ENCODE results near the gene TXNL4B. TPM values are rescaled to one million over a fixed set of nuclear protein-coding genes. Genes with fewer than 3 reads are reported as not detected.

The TXNL4B gene
- total RNA-seq, 1 experiment from 2014 or later = 17.4 TPM

GRCh38 chr16:72132726-72133125, 39.3 kb upstream of the TXNL4B start:
- H3K27ac Mint-ChIP-seq (ENCODE audit: low read depth, unreplicated experiment) = no peak overlapping the region
- no peak for DNase-seq (ENCODE audit: unreplicated experiment)
- ChIA-PET CTCF (interaction anchor here (0.5 to 0.7 kb wide), 2 partner anchors 41 to 330 kb away, joined by 3 read pairs; no protein-coding TSS in a partner anchor), POLR2A (no interaction called here)
- no peak overlapping the region for H3K4me3 Mint-ChIP-seq (ENCODE audit: unreplicated experiment)
- H3K36me3 Mint-ChIP-seq (ENCODE audit: insufficient read depth, unreplicated experiment) = no peaks in the 10 kb centered on the region
- H3K9me3 Mint-ChIP-seq (ENCODE audit: unreplicated experiment) = no peaks in the 10 kb centered on the region
- H3K27me3 Mint-ChIP-seq (ENCODE audit: insufficient read depth, unreplicated experiment) = no peaks in the 10 kb centered on the region
- no peak for TF ChIP-seq CTCF (IDR thresholded peaks at IDR 0.05; ENCODE audit: unreplicated experiment)
- no TSS peak for BruUV-seq (replicated peaks)
- H3K4me1 Mint-ChIP-seq (ENCODE audit: insufficient read depth, unreplicated experiment) = peaks cover 6% of the 10 kb centered on the region
- intact Hi-C loops (cut with micrococcal nuclease) = no loop called here

GRCh38 chr16:72131036-72131435, 37.6 kb upstream of the TXNL4B start:
- Mint-ChIP-seq H3K36me3 (ENCODE audit: insufficient read depth, unreplicated experiment) (no peaks in the 10 kb centered on the region), H3K4me3 (ENCODE audit: unreplicated experiment) (no peak overlapping the region), H3K9me3 (ENCODE audit: unreplicated experiment) (no peaks in the 10 kb centered on the region), H3K4me1 (ENCODE audit: insufficient read depth, unreplicated experiment) (peaks cover 6% of the 10 kb centered on the region), H3K27ac (ENCODE audit: low read depth, unreplicated experiment) (no peak overlapping the region), H3K27me3 (ENCODE audit: insufficient read depth, unreplicated experiment) (no peaks in the 10 kb centered on the region)
- ChIA-PET CTCF (interaction anchor here (1.5 to 2.6 kb wide), 2 partner anchors 10 to 12 kb away, joined by 5 to 8 read pairs; no protein-coding TSS in a partner anchor), POLR2A (no interaction called here)
- DNase-seq (ENCODE audit: unreplicated experiment) = no peak
- intact Hi-C loops (cut with micrococcal nuclease) = no loop called here
- TF ChIP-seq CTCF (IDR thresholded peaks at IDR 0.05; ENCODE audit: unreplicated experiment) = no peak
- no TSS peak for BruUV-seq (replicated peaks)

DNA sequence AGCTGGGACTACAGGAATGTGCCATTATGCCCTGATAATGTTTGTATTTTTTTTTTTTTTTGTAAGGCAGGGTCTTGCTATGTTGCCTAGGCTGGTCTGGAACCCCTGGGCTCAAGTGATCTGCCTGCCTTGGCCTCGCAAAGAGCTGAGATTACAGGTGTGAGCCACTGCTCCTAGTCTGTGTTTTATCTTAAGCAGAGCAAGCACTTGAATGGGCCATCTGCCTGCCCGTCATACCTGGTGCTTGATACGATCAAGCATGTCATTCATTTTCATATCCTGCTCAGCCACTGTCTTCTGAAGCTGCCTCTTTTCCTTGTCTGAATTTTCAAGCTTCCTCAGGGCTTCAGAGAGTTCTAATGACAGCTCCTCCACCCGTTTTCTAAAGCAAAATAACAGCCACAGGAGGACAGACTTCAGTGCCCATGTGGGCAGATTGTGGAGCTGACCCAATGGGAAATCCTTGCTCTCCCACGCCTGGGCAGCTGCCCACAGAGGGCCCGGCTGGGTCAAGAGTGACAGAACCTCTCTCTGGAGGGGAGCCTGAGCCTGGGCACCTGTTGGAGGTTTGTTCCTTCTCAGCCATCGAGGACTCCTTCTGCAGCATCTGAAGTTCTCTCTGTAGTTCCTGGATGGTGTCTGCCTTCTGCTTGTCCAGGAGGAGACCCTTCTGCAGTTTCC, 36.7 kb upstream of the TXNL4B start:
- no peak for TF ChIP-seq CTCF (IDR thresholded peaks at IDR 0.05; ENCODE audit: unreplicated experiment)
- ChIA-PET POLR2A (no interaction called here), CTCF (interaction anchor here (0.6 to 3.0 kb wide), 9 partner anchors 8 to 1908 kb away, joined by 3 to 20 read pairs (median 3); no protein-coding TSS in a partner anchor)
- no peaks in the 10 kb centered on the region for H3K9me3 Mint-ChIP-seq (ENCODE audit: unreplicated experiment)
- BruUV-seq (replicated peaks) = no TSS peak
- no peak overlapping the region for H3K4me3 Mint-ChIP-seq (ENCODE audit: unreplicated experiment)
- no peak for DNase-seq (ENCODE audit: unreplicated experiment)
- intact Hi-C loops (cut with micrococcal nuclease) = loop anchor here (5.0 to 10.0 kb wide), 3 partner anchors 645 to 1747 kb away; no protein-coding TSS in a partner anchor
- H3K27me3 Mint-ChIP-seq (ENCODE audit: insufficient read depth, unreplicated experiment) = no peaks in the 10 kb centered on the region
- no peaks in the 10 kb centered on the region for H3K36me3 Mint-ChIP-seq (ENCODE audit: insufficient read depth, unreplicated experiment)
- H3K27ac Mint-ChIP-seq (ENCODE audit: low read depth, unreplicated experiment) = no peak overlapping the region
- H3K4me1 Mint-ChIP-seq (ENCODE audit: insufficient read depth, unreplicated experiment) = peaks cover 6% of the 10 kb centered on the region

GRCh38 chr16:72128701-72129100, 35.3 kb upstream of the TXNL4B start:
- intact Hi-C loops (cut with micrococcal nuclease) = loop anchor here (5.0 to 10.0 kb wide), 3 partner anchors 646 to 1749 kb away; no protein-coding TSS in a partner anchor
- no peak overlapping the region for H3K4me3 Mint-ChIP-seq (ENCODE audit: unreplicated experiment)
- no peaks in the 10 kb centered on the region for H3K27me3 Mint-ChIP-seq (ENCODE audit: insufficient read depth, unreplicated experiment)
- POLR2A ChIA-PET = no interaction called here
- DNase-seq (ENCODE audit: unreplicated experiment) = no peak
- H3K27ac Mint-ChIP-seq (ENCODE audit: low read depth, unreplicated experiment) = no peak overlapping the region
- H3K4me1 Mint-ChIP-seq (ENCODE audit: insufficient read depth, unreplicated experiment) = peaks cover 6% of the 10 kb centered on the region
- CTCF ChIA-PET = interaction anchor here (0.6 to 3.0 kb wide), 9 partner anchors 10 to 340 kb away, joined by 3 to 20 read pairs (median 3); no protein-coding TSS in a partner anchor
- TF ChIP-seq CTCF (IDR thresholded peaks at IDR 0.05; ENCODE audit: unreplicated experiment) = no peak
- H3K9me3 Mint-ChIP-seq (ENCODE audit: unreplicated experiment) = no peaks in the 10 kb centered on the region
- H3K36me3 Mint-ChIP-seq (ENCODE audit: insufficient read depth, unreplicated experiment) = no peaks in the 10 kb centered on the region
- BruUV-seq (replicated peaks) = no TSS peak
